ENCODE results near the gene SCMH1.
"Not testable (repeated sequence)": the region's sequence is repeated elsewhere in the genome, so short reads cannot be mapped to it uniquely, and the experiment has no call there.

The SCMH1 gene

GRCh38 chr1:41144285-41144684, 97.8 kb downstream of the SCMH1 start:
- DNase-seq: no peak

GRCh38 chr1:41138549-41138948, 103.6 kb downstream of the SCMH1 start:
- no peak for DNase-seq

GRCh38 chr1:41135196-41135947, 106.7 kb downstream of the SCMH1 start:
- DNase-seq: no peak

GRCh38 chr1:41134325-41134724, 107.8 kb downstream of the SCMH1 start:
- DNase-seq: not testable (repeated sequence)

GRCh38 chr1:41122851-41123518, 119.1 kb downstream of the SCMH1 start:
- DNase-seq: peak; percentile 89

GRCh38 chr1:41122148-41122547, 120.0 kb downstream of the SCMH1 start:
- DNase-seq: no peak

- DNase-seq: no peak
These were observed 123.5 kb downstream of the SCMH1 start for GRCh38 chr1:41118645-41119044.

GRCh38 chr1:41117241-41117640, 124.9 kb downstream of the SCMH1 start:
- not testable (repeated sequence) for DNase-seq

- DNase-seq: no peak
These were observed 131.4 kb downstream of the SCMH1 start for GRCh38 chr1:41110736-41111135.

- DNase-seq: no peak
These were observed 131.8 kb downstream of the SCMH1 start for GRCh38 chr1:41110286-41110685.

- peak; percentile 91 for DNase-seq
These were observed 132.6 kb downstream of the SCMH1 start for GRCh38 chr1:41109310-41110197.

GRCh38 chr1:41108696-41109275, 133.3 kb downstream of the SCMH1 start:
- DNase-seq: peak; percentile 30

- DNase-seq: no peak
These were observed 138.3 kb downstream of the SCMH1 start for GRCh38 chr1:41103766-41104165.

GRCh38 chr1:41102653-41103052, 139.5 kb downstream of the SCMH1 start:
- DNase-seq: peak; percentile 6

- DNase-seq: peak; percentile 93
These were observed 140.0 kb downstream of the SCMH1 start for GRCh38 chr1:41101950-41102607.

- no peak for DNase-seq
These were observed 141.0 kb downstream of the SCMH1 start for GRCh38 chr1:41101076-41101475.

- DNase-seq: no peak
These were observed 141.9 kb downstream of the SCMH1 start for GRCh38 chr1:41100170-41100569.

GRCh38 chr1:41098730-41099460, 143.2 kb downstream of the SCMH1 start:
- no peak for DNase-seq

GRCh38 chr1:41097105-41097504, 145.0 kb downstream of the SCMH1 start:
- DNase-seq: no peak

GRCh38 chr1:41093826-41094225, 148.3 kb downstream of the SCMH1 start:
- DNase-seq: no peak

- DNase-seq: no peak
These were observed 155.2 kb downstream of the SCMH1 start for GRCh38 chr1:41086921-41087320.

- no peak for DNase-seq
These were observed 163.5 kb downstream of the SCMH1 start for GRCh38 chr1:41078616-41079015.

All from EL (cell line).